Liver (tissue), 9 donors: ENCODE measurements around the gene SAFB. TPM values are rescaled to one million over a fixed set of nuclear protein-coding genes. Genes with fewer than 3 reads are reported as not detected.

Source experiments
- DNase-seq: peaks from one replicate; pipeline ENCODE4 v3.0.0-alpha.2; 2017; ENCODE audit warnings: low spot score
- H3K27ac ChIP-seq, 2 donors: one replicate each; pipeline ENCODE4 v1.7.0; 2013; ENCODE audit warnings: inconsistent platforms in 2 of 2, low read length in 2 of 2, control low read depth in 1 of 2, low read depth in 1 of 2, mild to moderate bottlenecking in 1 of 2
- H3K27me3 ChIP-seq, 4 donors: one replicate each; pipeline versions ENCODE4 v1.6.1 to v1.7.0; 2013; ENCODE audit warnings: low read length in 3 of 4, inconsistent platforms in 1 of 4, mild to moderate bottlenecking in 1 of 4, moderate library complexity in 1 of 4; ENCODE audit not compliant: control insufficient read depth in 4 of 4, insufficient read depth in 4 of 4
- H3K36me3 ChIP-seq, 4 donors: one replicate each; pipeline versions ENCODE4 v1.6.1 to v1.7.0; 2013; ENCODE audit warnings: low read length in 3 of 4, mild to moderate bottlenecking in 3 of 4, low read depth in 1 of 4, moderate library complexity in 1 of 4; ENCODE audit not compliant: control insufficient read depth in 4 of 4, insufficient read depth in 3 of 4
- H3K4me1 ChIP-seq, 4 donors: one replicate each; pipeline versions ENCODE4 v1.6.1 to v1.7.0; 2013; ENCODE audit warnings: low read length in 3 of 4, mild to moderate bottlenecking in 3 of 4, moderate library complexity in 1 of 4; ENCODE audit not compliant: control insufficient read depth in 4 of 4, insufficient read depth in 4 of 4
- H3K4me3 ChIP-seq, 3 donors: one replicate each; pipeline versions ENCODE4 v1.6.1 to v1.7.0; 2013; ENCODE audit warnings: low read length in 3 of 3, control low read depth in 1 of 3, low read depth in 1 of 3, mild to moderate bottlenecking in 1 of 3
- H3K9ac ChIP-seq, 2 donors: one replicate each; pipeline ENCODE4 v1.7.0; 2013; ENCODE audit warnings: low read length in 2 of 2, mild to moderate bottlenecking in 2 of 2, moderate library complexity in 2 of 2, control low read depth in 1 of 2, low read depth in 1 of 2
- H3K9me3 ChIP-seq, 4 donors: one replicate each; pipeline versions ENCODE4 v1.6.1 to v1.7.0; 2013; ENCODE audit warnings: low read length in 3 of 4; ENCODE audit not compliant: control insufficient read depth in 4 of 4
- ATF3 ChIP-seq: IDR thresholded peaks from 2 replicates; pipeline ENCODE4 v1.6.1; 2016; ENCODE audit warnings: antibody characterized with exemption
- CTCF ChIP-seq: fragments of 150-350 bp; IDR thresholded peaks from 2 replicates; pipeline ENCODE4 v1.5.1; 2017; ENCODE audit warnings: improper control_type of control experiment, low read depth, low read length; ENCODE audit not compliant: missing input control
- EGR1 ChIP-seq, 2 donors: IDR thresholded peaks; 2 replicates each; pipeline ENCODE4 v1.6.1; 2016 to 2018; ENCODE audit warnings: antibody characterized with exemption in 2 of 2, low read depth in 2 of 2
- FOXA1 ChIP-seq: IDR thresholded peaks from 2 replicates; pipeline ENCODE4 v1.6.1; 2016; ENCODE audit warnings: antibody characterized with exemption
- FOXA2 ChIP-seq: IDR thresholded peaks from 2 replicates; pipeline ENCODE4 v1.6.1; 2016; ENCODE audit warnings: antibody characterized with exemption
- GABPA ChIP-seq, 2 donors: IDR thresholded peaks in 1 of 2; conservative IDR thresholded peaks in 1 of 2; 2 replicates each; pipeline ENCODE4 v1.6.1; 2016; ENCODE audit warnings: antibody characterized with exemption in 2 of 2, mild to moderate bottlenecking in 1 of 2, moderate library complexity in 1 of 2
- HNF4G ChIP-seq: IDR thresholded peaks from 2 replicates; pipeline ENCODE4 v1.6.1; 2016; ENCODE audit warnings: antibody characterized with exemption
- JUND ChIP-seq, 2 donors: IDR thresholded peaks; 2 replicates each; pipeline ENCODE4 v1.6.1; 2016; ENCODE audit warnings: antibody characterized with exemption in 2 of 2
- MAX ChIP-seq: IDR thresholded peaks from 2 replicates; pipeline ENCODE4 v1.6.1; 2016; ENCODE audit warnings: antibody characterized with exemption
- REST ChIP-seq: IDR thresholded peaks from 2 replicates; pipeline ENCODE4 v1.6.1; 2016; ENCODE audit warnings: antibody characterized with exemption, mild to moderate bottlenecking
- RXRA ChIP-seq, 2 donors: IDR thresholded peaks; 2 replicates each; pipeline ENCODE4 v1.6.1; 2017 to 2018; ENCODE audit warnings: antibody characterized with exemption in 2 of 2, mild to moderate bottlenecking in 1 of 2
- SP1 ChIP-seq: IDR thresholded peaks from 2 replicates; pipeline ENCODE4 v1.6.1; 2018; ENCODE audit warnings: antibody characterized with exemption, mild to moderate bottlenecking
- YY1 ChIP-seq: IDR thresholded peaks from 2 replicates; pipeline ENCODE4 v1.6.1; 2016; ENCODE audit warnings: antibody characterized with exemption, mild to moderate bottlenecking
- ZBTB33 ChIP-seq: IDR thresholded peaks from 2 replicates; pipeline ENCODE4 v1.6.1; 2016; ENCODE audit warnings: antibody characterized with exemption
- WGBS: extraction: QIAGEN DNeasy Blood & Tissue Kit; methylation state at CpG from one replicate; pipeline ENCODE4 v1.1.7; 2013; 5-methylcytosine and 5-hydroxymethylcytosine counted together
- polyA plus RNA-seq, 2 donors: library from polyadenylated mRNA; stranded (reverse) in 1 of 2; unstranded in 1 of 2; fragments of 200-250 nt in 1 of 2; fragments of >200 nt in 1 of 2; fragmentation: Nextera tagmentation in 1 of 2; extraction: Ambion mirVana in 1 of 2; gene quantifications; one replicate each; pipeline versions ENCODE4 v1.2.1 to v1.2.3, GENCODE V29; 2013 to 2015
- total RNA-seq, 2 donors: library from RNA; depleted of rRNA; stranded (reverse); fragments of >200 nt; gene quantifications; one replicate each; pipeline ENCODE4 v1.2.3, GENCODE V29; 2014
- donor health status: healthy.
- donor health status: healthy.
- donor health status: healthy.
- donor health status: healthy.
- donor health status: healthy.

The SAFB gene
- total and polyA plus RNA-seq, 4 donors: 16.5 to 65.0 (median 38.5) TPM

GRCh38 chr19:5612891-5613865 is 9.7 kb upstream of the SAFB start (continued):
- no peak for TF ChIP-seq CTCF
- TF ChIP-seq MAX: no peak

GRCh38 chr19:5615756-5616327 is 7.0 kb upstream of the SAFB start:
- H3K9ac ChIP-seq: no peak overlapping the region
- no peak for DNase-seq
- no peaks in the 10 kb centered on the region for H3K9me3 ChIP-seq
- WGBS: 96% methylated on average over 17 of the region's 17 CpGs
- H3K4me1 ChIP-seq: peaks cover 4 to 14% (median 12%) of the 10 kb centered on the region in 4 donors
- TF ChIP-seq EGR1 (IDR thresholded peaks at IDR 0.05; ENCODE audit: low read depth in 2 of 2): no peak
- no peak for TF ChIP-seq REST
- no peak for TF ChIP-seq ATF3
- no peak for TF ChIP-seq GABPA (IDR thresholded peaks at IDR 0.05 in 1 of 2, conservative IDR thresholded peaks at IDR 0.05 in 1 of 2)
- H3K27ac ChIP-seq: no peak overlapping the region
- H3K36me3 ChIP-seq: peaks cover 27 to 68% (median 55%) of the 10 kb centered on the region in 4 donors
- H3K4me3 ChIP-seq: no peak overlapping the region
- no peaks in the 10 kb centered on the region for H3K27me3 ChIP-seq

- Histone ChIP-seq H3K4me1 (peaks cover 6 to 25% (median 21%) of the 10 kb centered on the region in 4 donors), H3K27ac (no peak overlapping the region), H3K9me3 (no peaks in the 10 kb centered on the region), H3K4me3 (no peak overlapping the region), H3K36me3 (peaks cover 22 to 66% (median 50%) of the 10 kb centered on the region in 4 donors), H3K9ac (no peak overlapping the region), H3K27me3 (no peaks in the 10 kb centered on the region)
- 97% methylated on average over 1 of the region's 1 CpG for WGBS
- no peak for DNase-seq
- TF ChIP-seq JUND (IDR thresholded peaks at IDR 0.05) (no peak), ZBTB33 (no peak), RXRA (IDR thresholded peaks at IDR 0.05) (no peak), SP1 (no peak), REST (no peak), FOXA2 (no peak), MAX (no peak), EGR1 (IDR thresholded peaks at IDR 0.05; ENCODE audit: low read depth in 2 of 2) (no peak), HNF4G (no peak), FOXA1 (no peak), ATF3 (no peak), YY1 (no peak)
Observed at GRCh38 chr19:5617080-5617479, 5.8 kb upstream of the SAFB start.
